Neural cell (in vitro differentiated cells): ENCODE data around the gene CANT1. TPM values are rescaled to one million over a fixed set of nuclear protein-coding genes. Genes with fewer than 3 reads are reported as not detected.

Experiments
- H2AFZ ChIP-seq: fragments of 200-600, 300-800 bp; sonication (generic), shearing (Covaris generic); 2 replicates; pipeline ENCODE4 v1.6.0; 2014; ENCODE audit warnings: low read depth, mild to moderate bottlenecking, antibody characterized with exemption, low read length, moderate library complexity
- H3F3A ChIP-seq: fragments of 200-600 bp; shearing (Covaris generic); 2 replicates; pipeline ENCODE4 v1.6.1; 2016; ENCODE audit warnings: mild to moderate bottlenecking, moderate library complexity, mixed read lengths, antibody characterized with exemption, low read length; ENCODE audit not compliant: insufficient read depth, poor library complexity, severe bottlenecking
- H3K27ac ChIP-seq: fragments of 200-600, 300-800 bp; sonication (generic), shearing (Covaris generic); 2 replicates; pipeline ENCODE4 v1.5.1; 2014; ENCODE audit warnings: mild to moderate bottlenecking, low read length, moderate library complexity
- H3K27me3 ChIP-seq: fragments of 300-800, 200-600 bp; sonication (generic), shearing (Covaris generic); 2 replicates; pipeline ENCODE4 v1.6.0; 2014; ENCODE audit warnings: mild to moderate bottlenecking, low read depth, low read length, moderate library complexity; ENCODE audit not compliant: insufficient read depth
- H3K36me3 ChIP-seq: fragments of 300-800, 200-600 bp; sonication (generic), shearing (Covaris generic); 2 replicates; pipeline ENCODE4 v1.5.1; 2014; ENCODE audit warnings: mild to moderate bottlenecking, antibody characterized with exemption, low read length, moderate library complexity; ENCODE audit not compliant: insufficient read depth
- H3K4me2 ChIP-seq: fragments of 300-800, 200-600 bp; sonication (generic), shearing (Covaris generic); 2 replicates; pipeline ENCODE4 v1.6.0; 2014; ENCODE audit warnings: mild to moderate bottlenecking, low read length
- H3K4me3 ChIP-seq: fragments of 300-800, 200-600 bp; sonication (generic), shearing (Covaris generic); 2 replicates; pipeline ENCODE4 v1.5.1; 2014; ENCODE audit warnings: mild to moderate bottlenecking, low read length, moderate library complexity
- H3K79me2 ChIP-seq: fragments of 200-600 bp; shearing (Covaris generic); replicated peaks from 2 replicates; pipeline ENCODE4 v1.6.0; 2014; ENCODE audit warnings: mild to moderate bottlenecking, low read length, moderate library complexity; ENCODE audit not compliant: insufficient read depth
- H3K9ac ChIP-seq: fragments of 300-800, 200-600 bp; sonication (generic), shearing (Covaris generic); 2 replicates; pipeline ENCODE4 v1.6.1; 2016; ENCODE audit warnings: mild to moderate bottlenecking, low read length, mixed read lengths
- H3K9me2 ChIP-seq: fragments of 200-600 bp; shearing (Covaris generic); 2 replicates; pipeline ENCODE4 v1.6.1; 2016; ENCODE audit warnings: mild to moderate bottlenecking, low read length, mixed read lengths; ENCODE audit not compliant: insufficient read depth
- H3K9me3 ChIP-seq: fragments of 200-600, 300-800 bp; sonication (generic), shearing (Covaris generic); 2 replicates; pipeline ENCODE4 v1.6.1; 2016; ENCODE audit warnings: mild to moderate bottlenecking, mixed run types, low read length, moderate library complexity, mixed read lengths
- H4K20me1 ChIP-seq: fragments of 200-600 bp; shearing (Covaris generic); 2 replicates; pipeline ENCODE4 v1.6.1; 2016; ENCODE audit warnings: mild to moderate bottlenecking, mixed run types; ENCODE audit not compliant: insufficient read depth
- CTCF ChIP-seq: fragments of 450-650 bp; IDR thresholded peaks from 2 replicates; pipeline ENCODE4 v1.5.1; 2014; ENCODE audit warnings: antibody characterized with exemption, mild to moderate bottlenecking, moderate library complexity; ENCODE audit not compliant: poor library complexity, severe bottlenecking
- EP300 ChIP-seq: fragments of 450-650 bp; conservative IDR thresholded peaks from 2 replicates; pipeline ENCODE4 v1.6.1; 2014; ENCODE audit warnings: antibody characterized with exemption, mild to moderate bottlenecking, moderate library complexity; ENCODE audit not compliant: poor library complexity, severe bottlenecking
- EZH2 ChIP-seq: fragments of 200-600, 300-800 bp; shearing (Covaris generic), sonication (generic); IDR thresholded peaks from 2 replicates; pipeline ENCODE4 v1.6.1; 2014; ENCODE audit warnings: antibody characterized with exemption, low read length, borderline replicate concordance, mild to moderate bottlenecking; ENCODE audit not compliant: insufficient read depth, poor library complexity, severe bottlenecking
- MXI1 ChIP-seq: fragments of 450-650 bp; conservative IDR thresholded peaks from 2 replicates; pipeline ENCODE4 v1.6.1; 2014; ENCODE audit warnings: antibody characterized with exemption, mild to moderate bottlenecking; ENCODE audit not compliant: poor library complexity, severe bottlenecking
- POLR2AphosphoS5 ChIP-seq: IDR thresholded peaks from 2 replicates; pipeline ENCODE4 v1.6.1; 2012
- RAD21 ChIP-seq: fragments of 450-650 bp; conservative IDR thresholded peaks from 2 replicates; pipeline ENCODE4 v1.6.1; 2014; ENCODE audit warnings: antibody characterized with exemption, mild to moderate bottlenecking, moderate library complexity
- REST ChIP-seq: IDR thresholded peaks from 2 replicates; pipeline ENCODE4 v1.6.1; 2012; ENCODE audit warnings: borderline replicate concordance
- SMC3 ChIP-seq: fragments of 450-650 bp; conservative IDR thresholded peaks from 2 replicates; pipeline ENCODE4 v1.6.1; 2014; ENCODE audit warnings: antibody characterized with exemption, mild to moderate bottlenecking, moderate library complexity; ENCODE audit not compliant: poor library complexity
- TAF1 ChIP-seq: IDR thresholded peaks from 2 replicates; pipeline ENCODE4 v1.6.1; 2012; ENCODE audit warnings: low read depth
- polyA plus RNA-seq: library from polyadenylated mRNA; depleted of rRNA; stranded (reverse); fragments of >200 nt; gene quantifications from 2 replicates; pipeline ENCODE4 v1.2.3, GENCODE V29; 2014

Gene CANT1
- polyA plus RNA-seq, 1 donor from 2014 or later: 17.7 TPM

- H3K9me2 ChIP-seq: no peaks in the 10 kb centered on the region
- H3K4me2 ChIP-seq: no peak overlapping the region
- no peak overlapping the region for H3K4me3 ChIP-seq
Observed at GRCh38 chr17:78977997-78978973, 31.3 kb downstream of the CANT1 start.

GRCh38 chr17:78977681-78977943 is 32.0 kb downstream of the CANT1 start:
- Histone ChIP-seq H3K9me2 (no peaks in the 10 kb centered on the region), H3K27me3 (no peaks in the 10 kb centered on the region), H3K79me2 (no peaks in the 10 kb centered on the region), H3K9me3 (no peaks in the 10 kb centered on the region), H3K27ac (no peak overlapping the region), H3F3A (no peaks in the 10 kb centered on the region), H4K20me1 (no peaks in the 10 kb centered on the region), H2AFZ (no peak overlapping the region), H3K36me3 (no peaks in the 10 kb centered on the region), H3K4me3 (no peak overlapping the region), H3K4me2 (no peak overlapping the region), H3K9ac (no peak overlapping the region)
- no peak for TF ChIP-seq EZH2

More at GRCh38 chr17:78977997-78978973, 31.3 kb downstream of the CANT1 start:
- Histone ChIP-seq H3K27ac (no peak overlapping the region), H3K36me3 (no peaks in the 10 kb centered on the region), H3K9ac (no peak overlapping the region), H4K20me1 (no peaks in the 10 kb centered on the region), H3K27me3 (no peaks in the 10 kb centered on the region), H2AFZ (no peak overlapping the region), H3K9me3 (no peaks in the 10 kb centered on the region), H3F3A (no peaks in the 10 kb centered on the region), H3K79me2 (no peaks in the 10 kb centered on the region)
- no peak for TF ChIP-seq EZH2
- TF ChIP-seq MXI1: no peak
- no peak for TF ChIP-seq REST
- no peak for TF ChIP-seq POLR2AphosphoS5
- no peak for TF ChIP-seq RAD21
- TF ChIP-seq EP300: no peak
- no peak for TF ChIP-seq CTCF
- TF ChIP-seq SMC3: no peak
- TF ChIP-seq TAF1: no peak
